ENCODE data around the gene GATA2.

GATA2 gene

GRCh38 chr3:128457937-128458336 is 35.1 kb downstream of the GATA2 start:
- H3K4me3 ChIP-seq (ENCODE audit: low read depth, low read length) = no peak overlapping the region
- no peak for TF ChIP-seq CTCF (IDR thresholded peaks at IDR 0.05; ENCODE audit: insufficient read depth, low read length, missing control alignments)
- CTCF ChIA-PET = interaction anchor here (0.8 kb wide), 1 partner anchor 16 kb away, joined by 4 read pairs; no protein-coding TSS in a partner anchor
- POLR2A ChIA-PET = no interaction called here
- no peak for DNase-seq (ENCODE audit: low read depth, low spot score)

DNA sequence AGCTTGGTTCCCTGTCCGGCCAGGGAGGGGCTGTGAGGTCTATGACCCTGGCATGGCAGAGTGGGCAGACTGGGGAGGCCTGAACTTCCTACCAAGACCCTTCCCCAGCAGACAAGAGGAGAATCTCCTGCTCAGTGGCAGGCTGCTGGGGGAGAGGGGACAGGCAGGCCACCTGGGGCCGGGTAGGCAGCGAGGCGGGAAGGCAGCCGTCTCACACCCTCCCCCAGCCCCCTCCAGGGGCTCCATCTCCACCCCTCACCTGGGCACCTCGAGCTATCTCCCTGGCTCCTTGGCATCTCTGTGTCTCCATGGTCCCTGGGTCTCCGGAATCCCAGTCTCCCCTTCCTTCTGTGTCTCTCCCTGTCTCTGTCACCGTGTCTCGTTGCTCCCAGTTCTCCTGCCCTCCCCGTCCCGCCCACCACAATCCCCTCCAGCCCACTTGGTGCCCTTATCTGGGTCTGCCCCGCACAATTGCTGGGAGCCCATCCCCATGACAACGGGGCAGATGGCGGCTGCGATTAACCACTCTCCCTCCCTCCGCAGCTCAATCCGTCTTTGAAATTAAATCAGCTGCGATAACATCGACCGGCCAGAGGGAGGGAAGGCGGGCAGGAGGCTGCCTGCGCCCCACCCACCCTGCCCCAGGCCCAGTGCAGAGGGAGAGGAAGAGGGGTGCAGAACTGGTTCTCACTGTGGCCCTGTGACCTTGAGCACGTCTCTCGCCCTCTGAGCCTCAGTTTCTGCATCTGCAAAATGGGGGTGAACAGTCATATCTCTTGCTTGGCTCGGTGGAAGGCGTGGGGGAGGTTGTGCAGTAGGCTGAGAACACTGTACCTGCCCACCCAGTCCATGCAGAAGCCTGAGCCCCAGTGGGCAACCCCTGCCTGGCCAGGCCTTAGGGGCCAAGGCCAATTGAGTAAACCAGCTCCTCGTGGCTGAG is 36.0 kb downstream of the GATA2 start:
- no peak for DNase-seq (ENCODE audit: low read depth, low spot score)
- H3K4me3 ChIP-seq (ENCODE audit: low read depth, low read length) = no peak overlapping the region
- ChIA-PET POLR2A (no interaction called here), CTCF (no interaction called here)
- TF ChIP-seq CTCF (IDR thresholded peaks at IDR 0.05; ENCODE audit: insufficient read depth, low read length, missing control alignments) = no peak

GRCh38 chr3:128455786-128456748 is 36.9 kb downstream of the GATA2 start:
- no peak for TF ChIP-seq CTCF (IDR thresholded peaks at IDR 0.05; ENCODE audit: insufficient read depth, low read length, missing control alignments)
- ChIA-PET POLR2A (no interaction called here), CTCF (no interaction called here)
- no peak for DNase-seq (ENCODE audit: low read depth, low spot score)
- no peak overlapping the region for H3K4me3 ChIP-seq (ENCODE audit: low read depth, low read length)

GRCh38 chr3:128455116-128455515 is 37.9 kb downstream of the GATA2 start:
- ChIA-PET POLR2A (no interaction called here), CTCF (no interaction called here)
- H3K4me3 ChIP-seq (ENCODE audit: low read depth, low read length) = no peak overlapping the region
- DNase-seq (ENCODE audit: low read depth, low spot score) = no peak
- TF ChIP-seq CTCF (IDR thresholded peaks at IDR 0.05; ENCODE audit: insufficient read depth, low read length, missing control alignments) = no peak

- ChIA-PET CTCF (no interaction called here), POLR2A (no interaction called here)
- DNase-seq (ENCODE audit: low read depth, low spot score) = no peak
- no peak overlapping the region for H3K4me3 ChIP-seq (ENCODE audit: low read depth, low read length)
- TF ChIP-seq CTCF (IDR thresholded peaks at IDR 0.05; ENCODE audit: insufficient read depth, low read length, missing control alignments) = no peak
These were observed 38.7 kb downstream of the GATA2 start for GRCh38 chr3:128454310-128454618.

Measured in AG04449 (cell line).